ENCODE data around the gene GIPC2. TPM values are rescaled to one million over a fixed set of nuclear protein-coding genes. Genes with fewer than 3 reads are reported as not detected.
A peak's percentile ranks its signal among the peaks of the same experiment; 100 is the strongest.

Gene GIPC2
- total and polyA plus RNA-seq, 12 donors, result 10.6 to 53.4 (median 32.5) TPM

DNA sequence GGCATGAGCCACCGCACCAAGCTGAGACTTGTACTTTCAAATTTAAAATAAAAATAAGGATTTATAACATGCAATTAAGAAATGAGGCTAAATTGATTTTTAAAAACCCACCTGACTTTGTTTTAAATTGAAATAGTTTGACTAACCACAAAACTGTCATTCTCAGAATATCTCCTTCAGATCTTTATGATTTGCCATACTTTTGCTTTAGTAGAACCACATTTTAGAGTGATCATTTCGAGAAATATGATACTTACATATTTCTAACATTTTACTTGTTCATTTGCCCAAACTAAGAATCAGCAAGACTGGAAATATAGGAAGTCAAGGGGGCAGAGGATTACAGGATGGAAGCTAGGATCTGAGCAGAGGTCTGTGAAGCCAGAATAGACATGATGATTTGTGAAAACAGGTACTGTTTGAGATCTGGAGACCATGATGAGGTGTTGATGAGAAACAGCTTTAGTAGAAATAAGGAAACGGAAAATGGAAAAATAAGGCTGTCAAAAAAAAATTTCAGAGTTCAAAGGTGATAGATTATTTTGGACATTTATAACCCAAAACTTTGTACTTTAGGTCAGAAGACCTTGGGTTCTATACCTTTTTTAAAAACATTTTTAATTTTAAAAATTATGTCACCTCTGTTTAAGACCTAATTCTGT is 44.8 kb downstream of the GIPC2 start:
- Histone ChIP-seq H3K27me3 (no peaks in the 10 kb centered on the region), H3K36me3 (replicated peaks in 1 of 2) (no peaks in the 10 kb centered on the region), H3K9me3 (replicated peaks in 1 of 3) (no peaks in the 10 kb centered on the region), H3K4me1 (replicated peaks in 1 of 2) (peaks cover 2 to 7% of the 10 kb centered on the region in 2 donors), H3K27ac (no peak overlapping the region), H3K4me3 (no peak overlapping the region)
- no peak for TF ChIP-seq POLR2A (IDR thresholded peaks at IDR 0.05)
- TF ChIP-seq, protein P1, sequence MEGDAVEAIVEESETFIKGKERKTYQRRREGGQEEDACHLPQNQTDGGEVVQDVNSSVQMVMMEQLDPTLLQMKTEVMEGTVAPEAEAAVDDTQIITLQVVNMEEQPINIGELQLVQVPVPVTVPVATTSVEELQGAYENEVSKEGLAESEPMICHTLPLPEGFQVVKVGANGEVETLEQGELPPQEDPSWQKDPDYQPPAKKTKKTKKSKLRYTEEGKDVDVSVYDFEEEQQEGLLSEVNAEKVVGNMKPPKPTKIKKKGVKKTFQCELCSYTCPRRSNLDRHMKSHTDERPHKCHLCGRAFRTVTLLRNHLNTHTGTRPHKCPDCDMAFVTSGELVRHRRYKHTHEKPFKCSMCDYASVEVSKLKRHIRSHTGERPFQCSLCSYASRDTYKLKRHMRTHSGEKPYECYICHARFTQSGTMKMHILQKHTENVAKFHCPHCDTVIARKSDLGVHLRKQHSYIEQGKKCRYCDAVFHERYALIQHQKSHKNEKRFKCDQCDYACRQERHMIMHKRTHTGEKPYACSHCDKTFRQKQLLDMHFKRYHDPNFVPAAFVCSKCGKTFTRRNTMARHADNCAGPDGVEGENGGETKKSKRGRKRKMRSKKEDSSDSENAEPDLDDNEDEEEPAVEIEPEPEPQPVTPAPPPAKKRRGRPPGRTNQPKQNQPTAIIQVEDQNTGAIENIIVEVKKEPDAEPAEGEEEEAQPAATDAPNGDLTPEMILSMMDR (IDR thresholded peaks at IDR 0.05), result no peak
- 88 to 96% (median 93%) methylated on average over 3 of the region's 3 CpGs for WGBS, 4 donors
- intact Hi-C loops (cut with DNase I), result no loop called here
- DNase-seq, result no peak

- 91 to 98% (median 93%) methylated on average over 18 of the region's 18 CpGs for WGBS, 4 donors
- TF ChIP-seq, protein P1 (IDR thresholded peaks at IDR 0.05), result no peak
- TF ChIP-seq POLR2A (IDR thresholded peaks at IDR 0.05), result no peak
- Histone ChIP-seq H3K36me3 (replicated peaks in 1 of 2) (no peaks in the 10 kb centered on the region), H3K4me3 (no peak overlapping the region), H3K4me1 (replicated peaks in 1 of 2) (peaks cover 9 to 13% of the 10 kb centered on the region in 2 donors), H3K27me3 (no peaks in the 10 kb centered on the region), H3K27ac (no peak overlapping the region), H3K9me3 (replicated peaks in 1 of 3) (no peaks in the 10 kb centered on the region)
- DNase-seq, result no peak
- intact Hi-C loops (cut with DNase I), result no loop called here
Observed at GRCh38 chr1:78091215-78091813, 45.5 kb downstream of the GIPC2 start.

- WGBS, 4 donors, result 87 to 91% (median 90%) methylated on average over 3 of the region's 3 CpGs
- Histone ChIP-seq H3K4me1 (replicated peaks in 1 of 2) (peaks cover 10 to 13% of the 10 kb centered on the region in 2 donors), H3K27me3 (no peaks in the 10 kb centered on the region), H3K9me3 (replicated peaks in 1 of 3) (no peaks in the 10 kb centered on the region), H3K27ac (no peak overlapping the region), H3K36me3 (replicated peaks in 1 of 2) (no peaks in the 10 kb centered on the region), H3K4me3 (no peak overlapping the region)
- no peak for DNase-seq
- TF ChIP-seq, protein P1 (IDR thresholded peaks at IDR 0.05), result no peak
- TF ChIP-seq POLR2A (IDR thresholded peaks at IDR 0.05), result no peak
- intact Hi-C loops (cut with DNase I), result no loop called here
Observed at GRCh38 chr1:78091886-78092285, 46.1 kb downstream of the GIPC2 start.

DNA sequence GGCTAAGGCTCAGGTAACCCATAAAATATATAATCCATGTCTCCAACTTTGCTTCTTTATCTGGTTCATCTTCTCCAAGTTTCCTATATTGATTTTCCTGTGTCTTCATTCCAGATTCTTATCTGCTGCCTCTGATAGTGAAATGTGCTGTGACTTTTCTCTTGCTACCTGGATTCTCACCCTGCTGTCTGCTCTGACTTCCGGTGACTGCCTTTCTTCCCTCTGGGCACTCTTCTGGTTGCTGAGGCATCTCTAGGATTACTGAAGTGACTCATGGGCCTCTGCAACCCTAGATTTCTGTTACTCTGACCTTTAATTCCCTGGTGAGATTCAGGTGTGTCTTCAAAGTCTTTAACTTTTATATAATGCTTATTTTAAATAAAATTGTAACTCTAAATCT is 46.9 kb downstream of the GIPC2 start:
- Histone ChIP-seq H3K4me1 (replicated peaks in 1 of 2) (peaks cover 13 to 15% of the 10 kb centered on the region in 2 donors), H3K36me3 (replicated peaks in 1 of 2) (no peaks in the 10 kb centered on the region), H3K9me3 (replicated peaks in 1 of 3) (no peaks in the 10 kb centered on the region), H3K4me3 (no peak overlapping the region), H3K27me3 (no peaks in the 10 kb centered on the region), H3K27ac (no peak overlapping the region)
- intact Hi-C loops (cut with DNase I), result no loop called here
- no peak for TF ChIP-seq POLR2A (IDR thresholded peaks at IDR 0.05)
- TF ChIP-seq, protein P1 (IDR thresholded peaks at IDR 0.05), result no peak
- 50 to 81% (median 62%) methylated on average over 1 of the region's 1 CpG for WGBS, 4 donors
- DNase-seq, result peak in 2 of 7 donors; percentile 17 to 34

Measured in adrenal gland (tissue), 12 donors.